ENCODE results near the gene PSMG1.
"Not testable (repeated sequence)": the region's sequence is repeated elsewhere in the genome, so short reads cannot be mapped to it uniquely, and the experiment has no call there.

PSMG1 gene

DNA sequence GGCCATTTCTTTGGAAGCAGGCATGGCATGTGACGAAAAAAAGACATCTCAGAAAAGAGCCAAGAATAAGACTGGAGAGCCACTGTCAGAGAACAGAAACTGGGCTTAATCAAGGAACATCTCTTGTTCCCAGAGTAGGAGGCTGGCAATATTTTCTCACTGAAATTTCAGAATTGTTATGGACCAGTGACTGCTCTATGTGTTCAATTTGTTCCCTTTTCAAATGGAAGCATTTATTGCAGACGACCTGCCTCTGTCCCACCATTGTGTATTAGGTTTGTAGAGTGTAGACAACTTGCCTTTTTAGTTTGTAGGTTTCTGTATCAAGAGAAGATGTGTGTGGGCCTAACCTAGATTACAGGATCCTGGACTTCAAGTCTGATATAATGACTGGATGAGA, 18.7 kb downstream of the PSMG1 start:
- intact Hi-C loops (cut with DNase I): no loop called here
- no peak for DNase-seq

DNA sequence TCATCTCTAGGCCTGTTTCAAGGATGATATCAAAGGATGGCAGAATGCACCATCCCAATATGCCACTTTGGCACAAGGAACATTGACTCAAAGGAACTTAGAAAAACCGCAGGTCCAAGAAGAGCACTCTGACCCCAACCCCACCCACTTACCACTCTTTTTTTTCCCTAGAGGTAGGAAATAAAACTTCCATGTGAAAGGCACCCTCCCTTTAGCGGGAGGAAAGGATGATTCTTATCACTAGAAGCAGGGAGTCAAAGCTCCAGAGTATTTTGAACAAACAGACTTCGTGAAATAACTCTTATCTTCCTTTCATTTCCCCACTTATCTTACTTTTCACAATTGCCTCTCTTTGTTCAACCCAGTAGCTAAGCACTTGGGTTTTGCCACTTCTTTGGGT, 22.2 kb downstream of the PSMG1 start:
- no peak for DNase-seq
- intact Hi-C loops (cut with DNase I): no loop called here

DNA sequence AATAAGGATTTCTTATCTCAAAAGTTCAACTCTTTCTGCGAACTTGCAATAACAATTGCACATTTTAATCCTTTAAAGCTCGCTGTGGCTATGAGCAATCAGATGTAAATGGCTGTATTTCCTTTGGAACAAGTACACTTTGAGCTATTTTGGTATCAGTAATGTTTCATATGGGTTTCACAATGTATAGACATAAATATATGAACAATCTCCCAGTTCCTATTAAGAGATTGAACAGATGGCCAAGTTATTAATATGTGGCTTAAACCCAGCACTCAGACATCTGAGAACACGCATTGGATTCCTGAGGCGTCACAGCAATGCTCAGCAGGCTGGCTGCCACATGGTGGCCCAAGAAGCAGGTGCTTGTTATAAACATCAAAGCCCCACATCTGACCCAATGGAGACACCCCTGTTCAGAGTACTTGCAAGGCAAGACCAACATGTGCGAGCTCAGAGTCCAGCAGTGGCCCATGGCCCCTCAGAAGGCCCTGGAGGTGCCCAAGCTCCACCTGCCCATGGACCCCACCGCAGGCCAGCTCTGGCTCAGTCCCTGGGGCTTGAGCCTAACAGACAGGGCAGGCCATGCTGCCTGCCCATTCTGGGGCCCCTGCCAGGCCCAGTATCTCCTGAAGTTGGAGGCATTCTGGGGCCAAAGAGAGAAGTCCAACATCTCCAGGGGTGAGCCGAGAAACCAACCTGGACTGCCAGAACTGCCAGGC, 23.7 kb downstream of the PSMG1 start:
- no peak for DNase-seq
- intact Hi-C loops (cut with DNase I): no loop called here

DNA sequence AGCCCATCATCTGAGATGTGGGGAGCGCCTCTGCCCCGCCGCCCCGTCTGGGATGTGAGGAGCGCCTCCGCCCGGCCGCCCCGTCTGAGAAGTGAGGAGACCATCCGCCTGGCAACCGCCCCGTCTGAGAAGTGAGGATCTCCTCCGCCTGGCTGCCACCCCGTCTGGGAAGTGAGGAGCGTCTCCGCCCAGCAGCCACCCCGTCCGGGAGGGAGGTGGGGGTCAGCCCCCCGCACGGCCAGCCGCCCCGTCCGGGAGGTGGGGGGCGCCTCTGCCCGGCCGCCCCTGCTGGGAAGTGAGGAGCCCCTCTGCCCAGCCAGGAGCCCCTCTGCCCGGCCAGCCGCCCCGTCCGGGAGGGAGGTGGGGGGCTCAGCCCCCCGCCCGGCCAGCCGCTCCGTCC, 26.0 kb downstream of the PSMG1 start:
- peak in 1 of 10 donors; percentile 84 for DNase-seq
- intact Hi-C loops (cut with DNase I): not testable (repeated sequence)

DNA sequence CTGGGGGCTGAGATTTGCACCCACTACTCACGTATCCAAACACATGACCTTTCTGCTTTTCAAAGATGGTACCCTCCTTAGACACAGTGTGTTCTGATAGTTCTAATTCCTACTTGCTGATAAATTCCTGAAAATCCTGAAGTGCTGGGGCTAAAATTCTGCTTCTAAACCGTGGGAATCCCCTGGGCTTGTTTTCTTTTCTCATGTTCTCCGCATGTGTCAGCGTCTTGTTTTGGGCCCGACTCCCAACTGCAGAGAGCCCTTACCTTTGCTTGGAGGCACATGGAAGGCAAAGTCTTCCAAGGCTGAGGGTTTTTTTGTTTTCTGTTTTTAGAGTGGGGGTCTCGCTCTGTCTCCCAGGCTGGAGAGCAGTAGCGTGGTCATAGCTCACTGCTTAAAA, 27.2 kb downstream of the PSMG1 start:
- no peak for DNase-seq
- intact Hi-C loops (cut with DNase I): no loop called here

DNA sequence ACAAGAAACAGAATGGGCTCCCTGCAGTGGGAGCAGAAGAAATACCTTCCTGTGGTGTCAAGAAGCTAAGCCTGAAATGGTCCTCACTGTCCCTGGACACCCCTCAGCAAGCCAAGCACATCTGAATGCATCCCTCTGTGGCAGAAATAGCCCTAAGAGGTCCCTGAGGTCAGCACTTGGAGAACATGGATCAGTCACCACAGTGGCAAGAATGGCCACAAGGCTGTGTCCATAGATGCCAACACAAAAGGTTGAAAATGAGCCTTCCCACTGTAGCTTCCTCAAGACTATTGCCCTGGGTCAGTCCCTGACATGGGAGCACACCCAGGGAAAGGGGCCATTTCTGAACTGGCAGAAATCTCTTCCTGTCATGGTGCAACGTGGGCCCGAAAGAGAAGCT, 27.7 kb downstream of the PSMG1 start:
- intact Hi-C loops (cut with DNase I): no loop called here
- no peak for DNase-seq

DNA sequence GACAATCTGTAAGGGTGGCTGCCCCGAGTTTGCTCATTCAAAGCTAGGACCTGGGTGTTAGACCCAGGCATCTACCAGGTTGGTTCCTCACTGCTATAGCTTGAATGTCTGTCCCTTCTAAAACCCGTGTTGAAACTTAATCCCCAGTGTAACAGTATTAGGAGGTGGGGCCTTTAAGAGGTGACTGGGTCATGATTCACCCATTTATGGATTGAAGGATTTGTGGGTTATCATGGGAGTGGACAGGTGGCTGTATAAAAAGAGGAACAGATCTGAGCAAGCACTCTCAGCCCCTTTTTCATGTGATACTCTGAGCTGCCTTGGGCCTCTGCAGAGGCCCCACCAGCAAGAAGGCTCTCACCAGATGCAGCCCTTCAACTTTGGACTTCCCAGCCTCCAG, 29.4 kb downstream of the PSMG1 start:
- intact Hi-C loops (cut with DNase I): no loop called here
- no peak for DNase-seq

DNA sequence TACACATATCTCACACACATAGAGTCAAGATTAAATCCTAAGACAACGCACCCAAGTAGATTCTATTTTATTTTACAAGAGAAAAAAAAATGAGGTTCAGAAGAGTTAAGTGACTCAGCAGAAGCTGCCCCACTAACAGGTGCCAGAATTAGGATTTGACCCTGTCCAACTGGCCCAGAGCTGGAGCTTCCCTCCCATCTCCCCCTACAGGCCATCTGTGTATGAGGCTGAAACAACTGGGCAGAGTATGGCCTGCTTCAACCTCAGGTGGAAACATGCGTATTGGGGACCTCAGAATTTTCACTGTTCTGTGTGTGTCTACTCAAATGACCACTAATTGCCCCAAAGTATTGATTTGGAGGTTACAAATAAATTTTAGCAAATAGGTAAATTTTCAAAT, 29.9 kb downstream of the PSMG1 start:
- intact Hi-C loops (cut with DNase I): no loop called here
- DNase-seq: no peak

DNA sequence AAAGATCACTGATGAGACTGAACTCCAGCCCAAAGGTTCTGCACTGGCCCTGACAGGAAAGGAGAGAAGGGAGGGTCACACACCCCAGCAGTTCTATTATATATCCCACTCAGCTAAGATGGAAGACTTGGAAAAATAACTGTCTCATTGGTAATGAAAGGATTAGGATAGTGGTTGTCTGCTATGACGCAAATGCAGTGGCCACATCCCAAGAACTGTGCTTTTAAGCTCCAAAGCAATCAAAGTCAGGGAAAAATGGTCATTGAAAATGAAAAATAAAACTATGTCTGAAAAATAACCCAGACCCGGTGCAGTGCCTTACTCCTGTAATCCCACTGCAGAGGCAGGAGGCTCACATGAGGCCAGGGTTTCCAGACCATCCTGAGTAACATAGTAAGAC, 31.0 kb downstream of the PSMG1 start:
- DNase-seq: no peak
- intact Hi-C loops (cut with DNase I): no loop called here

DNA sequence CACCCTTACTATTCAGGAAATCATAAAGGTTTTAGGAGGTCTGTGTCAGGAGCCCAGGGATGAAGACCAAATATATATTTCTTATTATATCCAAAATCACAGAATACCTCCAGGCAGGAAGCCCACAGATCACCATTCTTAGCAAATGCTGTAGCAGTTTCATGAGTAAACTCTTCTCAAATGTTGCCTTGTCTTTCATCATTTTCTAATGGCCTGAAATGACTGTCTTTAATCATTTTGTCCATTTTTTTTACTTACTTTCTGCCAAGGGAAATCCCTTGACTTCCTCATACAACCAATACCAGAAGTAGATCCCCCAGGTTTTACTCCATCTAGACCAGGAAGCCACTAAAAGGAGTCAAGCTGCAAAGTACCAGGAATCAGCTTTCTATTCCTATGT, 32.4 kb downstream of the PSMG1 start:
- no peak for DNase-seq
- intact Hi-C loops (cut with DNase I): no loop called here

DNA sequence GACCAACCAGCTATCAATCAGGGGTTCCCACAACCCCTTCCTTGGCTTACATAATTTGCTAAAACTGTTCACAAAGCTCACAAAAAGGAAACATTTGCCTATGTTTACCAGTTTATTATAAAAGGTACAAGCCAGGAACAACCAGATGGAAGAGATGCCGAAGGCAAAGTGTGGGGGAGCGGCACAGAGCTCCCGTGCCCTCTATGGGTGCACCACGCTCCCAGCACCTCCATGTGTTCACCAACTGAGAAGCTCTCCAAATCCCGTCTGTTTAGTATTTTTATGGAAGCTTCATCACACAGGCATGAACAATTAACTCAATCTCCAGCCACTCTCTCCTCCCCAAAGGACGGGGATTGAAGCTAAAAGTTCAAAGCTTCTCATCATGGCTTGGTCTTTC, 32.9 kb downstream of the PSMG1 start:
- intact Hi-C loops (cut with DNase I): no loop called here

DNA sequence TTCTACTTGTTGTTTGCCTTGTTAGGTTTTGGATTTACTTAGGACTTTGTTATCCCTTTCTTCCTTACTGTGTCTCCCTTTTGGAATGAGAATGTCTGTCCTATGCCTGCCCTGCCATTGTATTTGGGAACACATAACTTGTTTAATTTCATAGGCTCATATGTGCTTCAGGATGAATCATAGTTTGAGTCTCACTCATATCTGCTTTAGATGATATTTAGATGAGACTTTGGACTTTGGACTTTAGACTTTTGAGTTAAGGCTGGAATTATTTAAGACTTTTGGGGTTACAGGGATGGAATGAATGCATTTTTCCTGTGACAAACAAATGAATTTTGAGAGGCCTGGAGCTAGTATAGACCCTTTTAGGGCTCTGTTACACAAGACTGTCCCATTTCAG, 33.4 kb downstream of the PSMG1 start:
- intact Hi-C loops (cut with DNase I): no loop called here
- no peak for DNase-seq

More for the DNA sequence above, 32.9 kb downstream of the PSMG1 start:
- DNase-seq: no peak

DNA sequence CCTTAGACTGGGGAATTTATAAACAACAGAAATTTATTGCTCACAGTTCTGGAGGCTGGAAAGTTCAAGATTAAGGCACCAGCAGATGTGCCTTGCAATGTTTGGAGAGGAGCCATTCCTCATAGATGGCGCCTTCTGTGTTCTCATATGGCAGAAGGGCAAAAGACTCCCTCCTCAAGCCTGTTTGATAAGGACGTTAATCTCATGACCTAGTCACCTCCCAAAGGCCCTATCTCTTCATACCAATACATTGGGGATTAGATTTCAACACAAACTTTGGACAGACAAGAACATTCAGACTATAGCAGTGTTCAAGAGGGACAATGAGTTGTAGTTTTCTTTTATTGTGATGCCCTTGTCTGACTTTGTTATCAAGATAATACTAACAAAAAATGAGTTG, 34.3 kb downstream of the PSMG1 start:
- no peak for DNase-seq
- intact Hi-C loops (cut with DNase I): no loop called here

DNA sequence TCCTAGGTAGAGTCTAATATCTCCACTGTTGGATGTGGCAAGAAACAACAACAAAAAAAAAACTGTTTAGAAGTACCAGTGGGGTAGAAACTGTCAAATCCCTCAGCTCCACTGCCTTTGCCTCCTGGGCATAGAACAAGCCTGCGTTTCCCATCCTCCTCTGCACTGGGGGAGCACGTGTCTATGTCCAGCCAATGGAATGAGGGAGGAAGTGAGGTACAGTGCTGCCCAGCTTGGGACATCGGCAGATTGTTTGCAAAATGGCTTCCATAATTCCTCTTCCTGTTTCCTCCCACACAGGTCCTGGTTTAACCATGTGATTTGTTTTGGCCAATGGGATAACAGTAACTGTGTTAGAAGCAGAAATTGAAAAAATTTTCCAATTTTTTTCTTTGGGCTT, 39.1 kb downstream of the PSMG1 start:
- intact Hi-C loops (cut with DNase I): no loop called here
- no peak for DNase-seq

DNA sequence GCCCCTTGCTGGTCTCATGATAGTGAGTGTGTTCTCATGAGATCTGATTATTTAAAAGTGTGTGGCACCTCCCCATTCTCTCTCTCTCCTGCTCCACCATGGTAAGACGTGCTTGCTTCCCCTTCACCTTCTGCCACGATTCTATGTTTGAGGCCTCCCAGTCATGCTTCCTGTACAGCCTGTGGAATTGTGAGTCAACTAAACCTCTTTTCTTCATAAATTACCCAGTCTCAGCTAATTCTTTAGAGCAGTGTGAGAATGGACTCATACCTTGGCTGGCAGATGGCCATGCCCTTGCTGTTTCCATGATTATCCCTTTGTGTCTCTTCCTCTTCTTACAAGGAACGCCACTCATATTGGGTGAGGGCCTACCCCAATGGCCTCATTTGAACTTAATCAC, 40.3 kb downstream of the PSMG1 start:
- DNase-seq: no peak
- intact Hi-C loops (cut with DNase I): no loop called here

DNA sequence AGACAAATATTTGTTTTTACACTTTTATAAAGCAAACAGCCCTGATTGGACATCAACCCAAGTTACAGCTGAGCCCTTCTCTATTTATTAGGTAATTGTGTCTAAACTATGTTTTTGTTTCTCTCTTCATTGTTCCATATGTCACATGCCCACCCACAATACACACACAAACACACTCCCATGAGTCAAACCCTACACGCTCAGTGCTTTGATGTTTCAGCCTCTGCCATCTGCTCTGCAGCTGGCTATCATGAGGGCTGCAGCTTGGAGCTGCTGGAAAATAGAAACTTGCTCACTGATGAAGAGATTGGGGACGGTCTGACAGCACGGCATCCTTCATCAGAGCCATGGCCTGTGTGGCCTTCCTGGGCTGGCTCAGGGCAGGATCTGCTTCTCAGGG, 41.7 kb downstream of the PSMG1 start:
- peak in 1 of 10 donors; percentile 55 for DNase-seq
- intact Hi-C loops (cut with DNase I): no loop called here

DNA sequence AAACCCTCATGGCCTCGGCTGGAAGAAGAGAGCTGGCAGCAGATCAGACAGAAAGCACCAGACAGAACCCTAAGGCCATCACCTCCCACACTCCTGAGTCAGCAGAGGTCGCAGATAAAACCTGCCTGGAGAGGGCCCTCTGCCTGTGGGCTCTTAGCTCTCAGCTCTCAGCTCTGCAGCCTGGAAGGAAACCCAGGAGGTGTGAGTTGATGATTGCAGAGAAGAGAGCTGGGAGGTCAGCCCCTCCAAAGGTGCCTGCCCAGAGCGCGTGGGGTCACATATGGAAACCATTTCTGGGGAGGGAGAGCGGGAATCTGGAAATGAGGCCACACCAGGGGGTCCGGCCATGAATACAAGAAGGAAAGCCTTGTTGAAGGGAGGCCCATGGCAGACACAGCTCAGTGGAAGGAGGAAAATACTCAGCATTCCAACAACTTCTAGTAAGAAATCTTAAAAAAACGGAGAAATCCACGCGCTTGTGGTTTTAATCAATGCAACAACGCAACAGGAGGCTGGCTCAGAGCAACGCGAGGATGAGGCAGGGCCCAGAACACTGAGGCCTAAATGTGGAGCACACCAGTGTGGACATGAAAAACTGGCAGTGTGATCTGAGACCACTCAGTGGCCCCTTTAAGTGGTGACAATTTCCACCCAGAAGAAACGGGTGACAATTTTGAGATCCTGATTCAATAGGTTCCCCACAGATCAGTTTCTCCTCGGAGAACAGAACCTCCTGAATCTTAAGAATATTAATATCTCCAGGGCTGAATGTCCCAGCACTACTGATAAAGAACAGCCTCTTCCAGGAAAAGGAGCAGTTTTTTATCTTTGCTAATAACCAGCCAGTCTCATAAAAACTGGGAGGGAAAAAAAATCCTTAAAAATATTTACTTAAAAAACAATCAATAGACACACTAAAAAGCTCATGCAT, 45.7 kb downstream of the PSMG1 start:
- intact Hi-C loops (cut with DNase I): loop anchor here (1.0 to 5.0 kb wide), 2 partner anchors 403 to 630 kb away; no protein-coding TSS in a partner anchor
- no peak for DNase-seq

DNA sequence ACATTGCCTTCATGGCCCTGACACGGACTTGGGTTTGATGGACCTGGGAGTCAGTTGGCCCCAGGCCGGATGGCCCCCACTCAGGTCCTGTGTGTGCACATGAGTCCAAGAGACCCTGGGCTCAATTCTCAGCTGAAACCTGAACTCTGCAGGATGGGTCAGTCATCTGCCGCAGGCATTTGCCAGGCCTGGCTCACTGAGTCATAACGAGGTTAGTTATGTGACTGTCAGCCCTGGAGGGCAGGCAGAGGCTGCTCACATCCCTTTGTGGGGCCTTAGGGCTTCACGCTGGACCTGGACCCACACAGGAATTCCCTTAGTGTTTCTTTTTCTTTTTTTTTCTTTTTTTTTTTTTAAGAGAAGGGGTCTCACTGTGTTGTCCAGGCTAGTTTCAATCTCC, 46.5 kb downstream of the PSMG1 start:
- intact Hi-C loops (cut with DNase I): loop anchor here (5.0 kb wide), 1 partner anchor 629 kb away; no protein-coding TSS in a partner anchor
- DNase-seq: no peak

DNA sequence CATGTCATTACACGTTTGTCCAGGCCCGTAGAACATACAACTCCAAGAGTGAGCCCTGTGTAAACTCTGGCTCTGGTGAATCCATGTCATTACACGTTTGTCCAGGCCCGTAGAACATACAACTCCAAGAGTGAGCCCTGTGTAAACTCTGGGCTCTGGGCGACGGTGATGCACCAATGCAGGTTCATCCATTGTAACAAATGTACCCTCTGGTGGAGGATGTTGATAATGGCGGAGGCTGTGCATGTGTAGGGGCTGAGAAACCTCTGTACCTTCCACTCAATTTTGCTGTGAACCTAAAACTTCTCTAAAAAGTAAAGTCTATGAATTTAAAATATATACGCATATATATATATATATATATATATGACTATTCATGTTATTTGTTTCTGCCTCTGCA, 47.1 kb downstream of the PSMG1 start:
- intact Hi-C loops (cut with DNase I): loop anchor here (5.0 kb wide), 1 partner anchor 629 kb away; no protein-coding TSS in a partner anchor
- not testable (repeated sequence) for DNase-seq

DNA sequence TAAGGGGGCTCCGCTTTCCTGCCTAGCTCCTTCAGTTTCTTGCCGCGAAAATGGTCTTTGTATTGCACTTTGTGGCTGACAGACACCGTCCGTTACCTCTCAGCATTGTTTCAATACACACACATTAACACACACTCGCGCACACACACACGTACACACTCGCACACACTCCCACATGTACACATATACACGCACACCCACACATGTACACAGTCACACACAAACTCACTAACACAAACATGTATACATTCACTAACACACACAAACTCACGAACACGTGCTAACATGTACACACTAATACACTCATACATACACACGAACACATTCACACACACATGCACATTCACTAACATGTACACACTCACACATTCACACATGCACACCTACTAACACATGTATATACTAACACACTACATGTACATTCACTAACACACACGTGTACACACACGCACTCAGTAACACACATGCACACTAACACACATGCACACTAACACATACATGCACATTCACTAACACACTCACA, 48.9 kb downstream of the PSMG1 start:
- DNase-seq: no peak
- intact Hi-C loops (cut with DNase I): no loop called here

DNA sequence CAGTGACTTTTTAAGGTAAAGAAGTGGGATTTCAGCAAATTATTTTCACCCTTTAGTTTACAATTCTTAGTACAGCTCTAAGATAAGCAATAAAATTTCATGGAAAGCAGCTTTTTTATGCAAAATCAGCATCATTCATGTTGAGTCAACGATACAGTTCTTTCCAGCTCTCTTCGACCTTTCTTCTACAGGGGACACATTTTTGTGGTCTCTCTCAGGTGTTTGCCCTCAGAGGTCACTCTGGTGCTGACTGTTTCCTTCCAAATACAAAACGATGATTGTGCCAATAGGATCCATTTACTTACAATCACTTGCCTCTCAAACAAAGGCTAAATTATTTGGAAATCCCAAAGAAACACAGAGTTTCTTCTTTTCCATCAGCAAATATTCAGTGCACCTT, 51.0 kb downstream of the PSMG1 start:
- DNase-seq: no peak
- intact Hi-C loops (cut with DNase I): no loop called here

DNA sequence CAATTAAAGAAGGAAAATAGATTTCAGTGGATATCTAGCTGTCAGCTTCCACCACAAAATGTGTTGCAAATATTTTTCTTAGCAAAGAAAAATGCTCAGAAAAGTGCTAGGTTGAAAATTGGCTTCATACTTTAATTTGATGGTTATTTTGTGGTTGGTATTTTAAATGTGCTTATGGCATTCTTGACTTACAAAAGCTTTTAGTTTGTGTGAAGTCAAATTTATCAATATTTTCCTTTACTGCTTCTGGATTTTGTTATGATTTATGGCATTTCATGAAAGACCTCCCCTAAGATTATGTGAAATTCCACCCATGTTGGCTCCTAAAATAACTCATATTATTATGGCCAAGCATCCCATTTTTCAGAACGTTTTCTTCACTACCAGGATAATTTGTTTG, 51.5 kb downstream of the PSMG1 start:
- intact Hi-C loops (cut with DNase I): no loop called here
- no peak for DNase-seq

All from posterior cingulate gyrus (tissue), 11 donors.